ENCODE results near the gene SWI5.

The SWI5 gene

DNA sequence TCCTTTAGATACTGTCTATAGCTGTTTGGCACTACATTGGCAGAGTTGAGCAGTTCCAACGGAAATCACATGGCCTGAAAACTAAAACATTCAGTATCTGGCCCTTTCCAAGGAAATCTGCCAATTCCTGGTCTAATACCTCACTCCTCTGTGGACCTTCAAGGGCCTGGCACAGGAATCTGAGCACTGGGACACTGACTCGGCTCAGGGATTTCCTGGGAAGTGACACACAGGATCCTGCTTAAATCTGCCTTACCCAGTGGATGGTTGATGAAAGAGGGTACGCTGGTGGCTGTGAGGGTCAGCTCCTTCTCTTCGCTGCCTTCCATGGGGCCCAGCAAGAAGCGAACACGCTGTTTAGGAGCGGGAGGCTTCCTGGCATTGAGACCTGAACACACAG, 45.3 kb downstream of the SWI5 start:
- no peak for DNase-seq (ENCODE audit: low read depth)

GRCh38 chr9:128321879-128322403, 45.9 kb downstream of the SWI5 start:
- DNase-seq (ENCODE audit: low read depth) = no peak

- peak; percentile 95 for DNase-seq (ENCODE audit: low read depth)
These were observed 46.5 kb downstream of the SWI5 start, which contains the start of the genes COQ4 and TRUB2 for GRCh38 chr9:128322404-128323211. COQ4 (plus strand) TSS chr9:128322839; CDS start chr9:128322859, 20 bp downstream. TRUB2 (minus strand) TSS chr9:128322447; CDS start chr9:128322408, 39 bp downstream.

GRCh38 chr9:128323212-128323730, 47.2 kb downstream of the SWI5 start:
- DNase-seq (ENCODE audit: low read depth) = no peak

- no peak for DNase-seq (ENCODE audit: low read depth)
These were observed 47.7 kb downstream of the SWI5 start for GRCh38 chr9:128323791-128324190.

DNA sequence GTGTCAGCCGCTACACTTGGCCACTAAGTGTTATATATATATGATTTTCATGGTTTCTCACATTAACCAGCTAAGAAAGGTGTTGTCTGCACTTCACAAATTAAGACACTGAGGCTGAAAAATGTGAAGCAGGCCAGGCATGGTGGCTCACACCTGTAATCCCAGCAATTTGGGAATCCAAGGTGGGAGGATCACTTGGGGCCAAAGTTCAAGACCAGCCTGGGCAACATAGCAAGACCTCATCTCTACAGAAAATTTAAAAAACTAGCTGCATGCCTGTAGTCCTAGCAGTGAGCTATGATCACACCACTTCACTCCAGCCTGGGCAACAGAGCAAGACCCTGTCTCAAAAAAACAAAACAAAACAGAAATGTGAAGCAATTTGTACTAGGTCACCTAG, 48.3 kb downstream of the SWI5 start:
- no peak for DNase-seq (ENCODE audit: low read depth)

DNA sequence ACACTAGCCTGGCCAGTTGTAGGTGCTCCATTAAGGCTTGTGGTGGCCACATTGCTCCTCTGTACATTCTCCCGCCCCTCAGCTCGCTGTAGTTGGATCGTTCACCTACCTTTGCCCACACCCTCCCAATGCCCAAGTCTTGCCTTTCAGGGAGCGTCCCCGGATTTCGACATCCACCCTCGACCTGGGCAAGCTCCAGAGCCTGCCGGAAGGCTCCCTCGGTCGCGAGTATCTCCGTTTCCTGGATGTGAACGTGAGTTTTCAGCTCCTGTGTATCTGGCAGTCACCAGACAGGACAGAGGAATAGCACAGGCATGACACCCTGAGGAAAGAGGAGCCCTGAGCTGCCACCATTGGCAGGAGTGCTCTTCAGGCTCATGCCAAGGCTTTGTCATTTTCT, 49.6 kb downstream of the SWI5 start:
- DNase-seq (ENCODE audit: low read depth) = no peak

DNA sequence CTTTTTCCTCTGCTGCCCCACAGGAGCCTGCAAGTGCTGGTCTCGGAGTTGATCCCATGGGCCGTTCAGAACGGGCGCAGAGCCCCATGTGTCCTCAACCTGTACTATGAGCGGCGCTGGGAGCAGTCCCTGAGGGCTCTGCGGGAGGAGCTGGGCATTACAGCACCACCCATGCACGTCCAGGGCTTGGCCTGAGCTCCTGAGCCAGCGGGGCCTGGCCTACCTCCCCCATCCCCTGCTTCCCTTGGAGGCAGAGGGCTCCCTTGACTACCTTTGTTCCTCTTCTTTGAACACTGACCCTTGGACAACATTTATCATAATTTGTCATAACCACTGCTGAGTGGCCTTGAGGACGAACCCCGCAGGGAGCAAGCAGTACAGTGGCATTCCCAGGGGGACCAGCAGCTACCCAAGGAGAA, 57.4 kb downstream of the SWI5 start:
- no peak for DNase-seq (ENCODE audit: low read depth)

DNA sequence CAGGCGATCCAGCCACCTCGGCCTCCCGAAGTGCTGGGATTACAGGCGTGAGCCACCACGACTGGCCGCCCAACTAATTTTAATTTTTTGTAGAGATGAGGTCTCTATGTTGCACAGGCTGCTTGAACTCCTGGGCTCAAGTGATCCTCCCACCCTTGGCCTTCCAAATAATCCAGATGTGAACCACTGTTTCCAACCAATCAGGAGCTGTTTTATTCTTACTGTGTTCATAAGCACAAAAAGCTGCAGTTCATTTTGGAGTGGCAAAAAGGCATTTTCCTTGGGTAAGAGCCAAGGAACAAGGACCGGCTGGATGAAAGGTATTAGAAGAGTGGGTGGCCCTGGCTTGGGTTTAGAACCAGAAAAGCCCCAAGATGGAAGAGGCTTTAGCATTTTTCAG, 59.1 kb downstream of the SWI5 start:
- no peak for DNase-seq (ENCODE audit: low read depth)

DNA sequence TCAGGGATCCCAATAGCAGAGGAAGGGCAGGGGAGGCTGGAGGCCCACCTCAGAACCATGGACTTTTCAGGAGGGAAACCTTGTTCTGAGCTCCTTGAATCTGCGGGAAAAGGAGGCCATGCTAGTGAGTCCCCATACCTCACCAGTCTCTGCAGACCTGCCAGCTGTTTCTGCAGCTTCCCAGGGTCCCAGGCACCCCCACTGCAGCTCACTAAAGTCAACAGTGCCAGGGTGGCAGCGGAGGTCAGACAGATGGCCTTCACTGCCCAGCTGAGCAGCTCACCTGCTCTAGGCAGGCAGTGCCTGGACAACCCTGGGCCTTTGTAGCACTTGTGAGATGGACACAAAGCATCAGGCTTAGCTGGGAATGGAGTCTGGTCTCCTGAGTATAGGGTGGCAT, 59.8 kb downstream of the SWI5 start:
- DNase-seq (ENCODE audit: low read depth) = no peak

DNA sequence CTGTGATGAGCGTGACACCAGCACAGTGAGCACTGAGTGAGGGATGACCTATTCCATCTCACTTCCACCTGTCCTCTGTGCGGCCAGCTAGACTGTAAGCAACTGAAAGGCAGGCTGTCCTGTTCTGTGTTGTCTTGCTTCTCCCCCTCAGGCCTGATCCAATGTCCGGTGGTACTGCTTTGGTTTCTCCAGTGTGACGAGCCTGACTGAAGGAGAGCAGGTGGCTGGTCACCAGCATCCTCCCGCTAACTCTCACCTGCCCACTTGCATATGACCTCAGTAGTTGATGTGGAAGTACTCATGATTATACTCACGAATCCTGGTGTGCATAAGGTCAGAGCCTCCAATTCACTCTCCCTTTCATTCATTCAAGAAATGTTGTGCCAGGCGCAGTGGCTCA, 61.9 kb downstream of the SWI5 start:
- DNase-seq (ENCODE audit: low read depth) = no peak
